ENCODE results near the gene SV2C.
"Not testable (repeated sequence)": the region's sequence is repeated elsewhere in the genome, so short reads cannot be mapped to it uniquely, and the experiment has no call there.

Gene SV2C

GRCh38 chr5:76199336-76200318 lies 116.4 kb downstream of the SV2C start:
- no peak for DNase-seq (ENCODE audit: low read depth)

- DNase-seq (ENCODE audit: low read depth): no peak
These were observed 119.0 kb downstream of the SV2C start for GRCh38 chr5:76202182-76202581.

- no peak for DNase-seq (ENCODE audit: low read depth)
These were observed 121.0 kb downstream of the SV2C start for GRCh38 chr5:76204191-76204590.

- no peak for DNase-seq (ENCODE audit: low read depth)
These were observed 121.5 kb downstream of the SV2C start for GRCh38 chr5:76204713-76205112.

- no peak for DNase-seq (ENCODE audit: low read depth)
These were observed 123.9 kb downstream of the SV2C start for GRCh38 chr5:76207120-76207519.

- no peak for DNase-seq (ENCODE audit: low read depth)
These were observed 126.1 kb downstream of the SV2C start for GRCh38 chr5:76209297-76209696.

GRCh38 chr5:76210946-76211345 lies 127.8 kb downstream of the SV2C start:
- no peak for DNase-seq (ENCODE audit: low read depth)

- DNase-seq (ENCODE audit: low read depth): no peak
These were observed 130.7 kb downstream of the SV2C start for GRCh38 chr5:76213858-76214257.

GRCh38 chr5:76216748-76217147 lies 133.6 kb downstream of the SV2C start:
- no peak for DNase-seq (ENCODE audit: low read depth)

- no peak for DNase-seq (ENCODE audit: low read depth)
These were observed 136.5 kb downstream of the SV2C start for GRCh38 chr5:76219636-76220035.

- DNase-seq (ENCODE audit: low read depth): no peak
These were observed 138.1 kb downstream of the SV2C start for GRCh38 chr5:76221311-76221710.

- DNase-seq (ENCODE audit: low read depth): no peak
These were observed 139.1 kb downstream of the SV2C start for GRCh38 chr5:76222318-76222717.

- DNase-seq (ENCODE audit: low read depth): no peak
These were observed 140.5 kb downstream of the SV2C start for GRCh38 chr5:76223696-76224095.

- DNase-seq (ENCODE audit: low read depth): no peak
These were observed 141.7 kb downstream of the SV2C start for GRCh38 chr5:76224898-76225297.

- DNase-seq (ENCODE audit: low read depth): no peak
These were observed 142.2 kb downstream of the SV2C start for GRCh38 chr5:76225336-76225735.

GRCh38 chr5:76229900-76230299 lies 146.7 kb downstream of the SV2C start:
- DNase-seq (ENCODE audit: low read depth): no peak

- no peak for DNase-seq (ENCODE audit: low read depth)
These were observed 147.6 kb downstream of the SV2C start for GRCh38 chr5:76230711-76231285.

GRCh38 chr5:76234665-76235064 lies 151.5 kb downstream of the SV2C start:
- DNase-seq (ENCODE audit: low read depth): no peak

GRCh38 chr5:76236684-76237083 lies 153.5 kb downstream of the SV2C start:
- DNase-seq (ENCODE audit: low read depth): no peak

GRCh38 chr5:76240336-76240735 lies 157.2 kb downstream of the SV2C start:
- DNase-seq (ENCODE audit: low read depth): no peak

- DNase-seq (ENCODE audit: low read depth): not testable (repeated sequence)
These were observed 159.0 kb downstream of the SV2C start for GRCh38 chr5:76242155-76242554.

GRCh38 chr5:76245590-76245989 lies 162.4 kb downstream of the SV2C start:
- no peak for DNase-seq (ENCODE audit: low read depth)

GRCh38 chr5:76249621-76250020 lies 166.4 kb downstream of the SV2C start:
- no peak for DNase-seq (ENCODE audit: low read depth)
